NCI-H524 treated with DMSO at 0.1 percent for 48 hours (cell line): ENCODE measurements around the gene PAGE2.
"Not testable (repeated sequence)": the region's sequence is repeated elsewhere in the genome, so short reads cannot be mapped to it uniquely, and the experiment has no call there.

ENCODE experiments used
- DNase-seq: peaks from one replicate; lab custom pipeline; 2025; lab: John Stamatoyannopoulos, UW

Gene PAGE2

GRCh38 chrX:55123900-55124299 is 35.1 kb downstream of the PAGE2 start:
- DNase-seq: no peak

- no peak for DNase-seq
These were observed 38.9 kb downstream of the PAGE2 start for GRCh38 chrX:55127692-55128091.

- no peak for DNase-seq
These were observed 40.5 kb downstream of the PAGE2 start for GRCh38 chrX:55129361-55129760.

GRCh38 chrX:55130481-55130880 is 41.7 kb downstream of the PAGE2 start:
- DNase-seq: no peak

GRCh38 chrX:55132416-55132815 is 43.6 kb downstream of the PAGE2 start:
- DNase-seq: no peak

- DNase-seq: no peak
These were observed 46.4 kb downstream of the PAGE2 start for GRCh38 chrX:55135171-55135570.

GRCh38 chrX:55140800-55141199 is 52.0 kb downstream of the PAGE2 start:
- not testable (repeated sequence) for DNase-seq
